ENCODE data around the gene LCMT1.
"Not testable (repeated sequence)": the region's sequence is repeated elsewhere in the genome, so short reads cannot be mapped to it uniquely, and the experiment has no call there.

LCMT1 gene

DNA sequence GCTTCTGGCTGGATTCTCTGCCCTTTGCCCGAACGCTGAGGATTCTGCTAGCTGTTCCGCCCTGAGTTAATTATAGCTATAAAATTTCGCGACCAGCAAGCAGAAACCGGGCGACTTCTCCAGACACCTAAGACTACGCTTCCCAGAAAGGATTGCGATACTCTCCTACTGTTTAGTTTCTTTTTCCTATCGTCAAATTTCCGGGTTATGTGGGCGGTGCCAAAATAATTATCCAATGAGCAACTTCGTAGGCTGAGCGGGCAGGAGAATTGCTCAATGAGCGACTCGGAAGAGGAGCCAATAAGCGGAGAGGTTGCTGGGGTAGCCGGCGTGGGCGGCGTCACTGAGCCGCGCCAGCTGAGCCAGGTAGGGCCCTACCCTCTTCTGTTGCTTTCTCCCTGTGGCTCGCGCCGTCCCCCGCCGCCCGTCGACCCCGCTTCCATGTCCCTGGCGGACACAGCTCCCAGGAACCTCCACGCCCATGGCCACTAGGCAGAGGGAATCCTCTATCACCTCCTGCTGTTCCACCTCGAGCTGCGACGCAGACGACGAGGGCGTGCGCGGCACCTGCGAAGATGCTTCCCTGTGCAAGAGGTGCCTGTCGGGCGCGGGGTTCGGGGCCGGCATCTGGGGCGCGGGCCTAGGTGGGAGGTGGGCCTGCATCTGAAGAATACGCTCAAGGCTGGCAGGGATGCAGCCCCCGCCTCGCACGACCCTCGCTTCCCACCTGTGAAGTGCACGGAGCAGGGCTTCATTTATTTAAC, at the start of gene LCMT1:
LCMT1 (plus strand) TSS at position 340 of the 764 bp plus-strand sequence; CDS start at position 482, 142 bp downstream.
- DNase-seq, result peak; percentile 97

GRCh38 chr16:25063102-25063501, 48.4 kb upstream of the LCMT1 start:
- no peak for DNase-seq

DNA sequence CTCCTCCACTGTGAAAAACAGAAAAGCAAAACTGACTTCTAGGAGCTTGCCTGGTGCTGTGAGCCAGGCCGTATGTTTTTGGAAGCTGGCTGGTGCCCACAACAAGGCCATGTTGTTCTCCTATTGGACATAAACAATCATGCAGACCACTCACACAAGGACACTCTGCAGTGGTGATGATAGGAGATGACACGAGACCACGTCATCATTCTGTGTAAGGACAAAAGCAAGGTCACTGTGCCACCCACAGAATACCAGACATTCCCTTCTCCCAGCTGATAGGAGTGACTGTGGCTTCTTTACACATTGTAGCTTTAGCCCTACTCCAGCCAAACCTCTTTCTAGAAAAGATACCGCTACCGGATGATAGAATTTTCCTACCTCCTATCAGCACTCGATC, 47.7 kb upstream of the LCMT1 start:
- no peak for DNase-seq

DNA sequence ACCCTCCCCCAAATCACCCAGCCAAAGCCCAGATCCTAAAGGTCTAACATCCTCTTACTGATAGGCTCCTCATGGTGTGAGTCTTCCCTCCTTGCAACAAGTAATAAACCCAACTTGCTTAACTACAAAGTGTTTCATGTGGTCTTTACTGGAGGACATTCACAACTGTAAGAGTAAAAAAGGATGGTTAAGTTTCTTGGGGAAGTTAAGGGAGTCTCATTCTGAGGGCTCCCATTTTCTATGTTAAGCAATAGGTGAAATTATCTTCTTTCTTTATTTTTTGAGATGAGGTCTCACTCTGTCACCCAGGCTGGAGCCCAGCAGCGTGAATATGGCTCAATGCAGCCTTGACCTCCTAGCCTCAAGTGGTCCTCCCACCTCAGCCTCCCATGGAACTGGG, 47.3 kb upstream of the LCMT1 start:
- not testable (repeated sequence) for DNase-seq

GRCh38 chr16:25064937-25065336, 46.6 kb upstream of the LCMT1 start:
- no peak for DNase-seq

DNA sequence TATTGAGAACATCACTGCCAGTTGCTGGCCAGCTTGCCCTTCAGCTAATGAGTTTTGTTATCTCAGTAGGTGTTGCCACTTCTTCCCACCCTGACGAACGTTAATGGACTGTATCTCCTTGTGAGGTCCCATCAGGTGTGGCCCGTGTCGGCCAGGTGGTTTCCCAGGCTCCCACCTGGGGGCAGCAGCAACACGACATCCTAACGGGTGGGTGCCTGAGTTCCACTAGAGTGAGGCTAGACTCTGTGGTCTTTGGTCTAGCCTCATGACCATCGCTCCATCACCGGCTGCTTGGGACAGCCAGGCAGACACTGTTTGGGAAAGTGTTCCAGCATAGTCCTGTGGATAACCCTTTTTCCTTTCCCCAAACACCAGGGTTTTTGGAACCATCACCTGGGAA, 45.6 kb upstream of the LCMT1 start:
- DNase-seq, result no peak

- no peak for DNase-seq
Observed at GRCh38 chr16:25066426-25066746, 45.2 kb upstream of the LCMT1 start.

DNA sequence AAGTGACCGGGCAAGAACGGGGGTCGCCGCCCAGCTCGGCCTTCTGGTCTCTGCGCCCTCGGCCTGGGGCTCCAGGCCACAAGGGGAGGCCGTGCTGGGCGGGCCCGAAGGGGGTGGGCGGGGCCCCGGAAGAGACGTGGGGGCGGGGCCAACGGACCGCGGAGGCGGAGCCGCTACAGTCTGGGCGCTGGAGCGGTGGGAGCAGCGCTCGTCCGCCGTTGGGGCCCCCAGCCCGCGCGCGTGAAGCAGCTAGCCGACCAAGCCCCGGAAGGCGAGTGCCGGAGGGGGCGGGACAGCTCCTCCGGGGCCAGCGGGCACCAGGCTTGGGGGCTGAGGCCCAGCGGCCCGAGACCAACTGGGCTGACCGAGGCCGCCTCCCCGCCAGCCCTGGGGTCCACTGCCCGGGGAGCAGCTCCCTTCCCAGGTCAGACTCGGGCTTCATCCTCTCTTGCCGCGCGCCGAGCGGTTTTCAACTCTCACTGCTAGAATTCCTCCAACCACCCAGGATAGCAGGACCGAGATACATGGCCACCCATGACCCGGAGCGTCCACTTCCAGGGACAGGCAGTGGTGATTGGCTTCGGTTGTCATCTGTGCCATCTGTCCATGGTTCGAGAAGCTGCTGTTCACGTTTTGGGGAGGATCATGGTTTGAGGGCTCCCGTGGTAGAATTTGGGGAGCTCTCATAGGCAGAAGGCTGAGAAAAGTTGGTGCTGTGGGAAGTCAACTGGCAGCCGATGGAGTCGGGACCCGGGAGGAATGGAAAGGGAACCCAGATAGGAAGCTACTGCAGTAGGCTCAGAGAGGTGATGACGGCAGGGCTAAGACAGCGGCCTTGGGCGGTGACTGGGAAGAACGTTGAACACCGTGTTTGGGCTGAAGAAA, 44.6 kb upstream of the LCMT1 start:
- DNase-seq, result peak; percentile 78

- no peak for DNase-seq
Observed at GRCh38 chr16:25073854-25074253, 37.7 kb upstream of the LCMT1 start.

- DNase-seq, result no peak
Observed at GRCh38 chr16:25078386-25078978, 33.1 kb upstream of the LCMT1 start.

- no peak for DNase-seq
Observed at GRCh38 chr16:25079637-25080378, 31.7 kb upstream of the LCMT1 start.

- DNase-seq, result no peak
Observed at GRCh38 chr16:25080420-25081131, 31.0 kb upstream of the LCMT1 start.

- no peak for DNase-seq
Observed at GRCh38 chr16:25081702-25082101, 29.8 kb upstream of the LCMT1 start.

DNA sequence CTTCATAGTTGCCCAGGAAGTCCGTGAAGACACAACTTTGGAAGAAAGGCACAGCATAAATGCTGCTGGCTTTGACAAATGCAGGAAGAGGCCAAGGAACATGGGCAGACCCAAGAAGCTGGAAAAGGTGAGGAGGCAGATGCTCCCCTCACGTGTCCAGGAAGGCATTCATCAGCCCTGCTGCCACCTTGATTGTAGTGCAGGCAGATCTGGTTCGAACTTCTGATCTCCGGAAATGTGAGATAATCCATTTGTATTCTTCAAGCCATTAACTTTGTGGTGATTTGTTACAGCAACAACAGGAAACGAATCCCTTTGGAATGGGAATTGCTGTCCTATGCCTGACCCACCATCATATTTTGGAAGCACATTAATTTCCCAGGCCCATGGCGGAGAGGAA, 28.5 kb upstream of the LCMT1 start:
- DNase-seq, result no peak

GRCh38 chr16:25083701-25084100, 27.8 kb upstream of the LCMT1 start:
- DNase-seq, result no peak

DNA sequence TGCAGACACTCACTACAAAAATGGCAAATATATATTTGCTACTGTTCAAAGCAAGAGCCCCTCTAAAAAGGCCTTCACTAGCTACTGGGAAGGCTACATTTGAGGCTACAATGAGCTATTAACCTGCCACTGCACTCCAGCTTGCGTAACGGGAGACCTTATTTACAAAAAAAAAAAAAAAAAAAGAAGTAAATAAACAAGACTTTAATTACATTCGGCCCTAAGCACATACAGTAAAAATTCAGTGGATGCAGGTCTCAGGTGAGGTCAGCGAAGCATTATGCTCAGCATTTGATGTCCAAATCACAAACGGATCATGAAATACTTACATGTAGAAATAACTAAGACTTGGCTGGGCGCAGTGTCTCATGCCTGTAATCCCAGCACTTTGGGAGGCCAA, 26.7 kb upstream of the LCMT1 start:
- no peak for DNase-seq

DNA sequence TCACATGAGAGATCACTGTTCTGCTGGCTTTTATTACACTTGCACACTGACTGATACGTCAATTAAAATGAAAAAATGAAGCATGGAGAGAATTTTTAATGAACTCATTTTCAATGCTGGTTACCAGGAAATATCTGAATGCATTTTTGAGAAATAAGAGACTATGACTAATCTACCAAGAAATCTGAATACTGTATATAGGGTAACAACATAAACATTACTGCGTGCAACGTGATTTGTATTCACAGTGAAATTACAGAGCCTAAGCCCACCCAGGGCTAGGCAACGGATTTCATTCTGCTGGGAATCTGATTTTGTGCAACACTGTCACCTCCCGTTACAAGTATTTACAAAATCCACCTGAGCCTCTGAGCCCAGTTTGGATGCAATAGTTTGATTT, 23.8 kb upstream of the LCMT1 start:
- DNase-seq, result no peak

GRCh38 chr16:25089351-25089750, 22.2 kb upstream of the LCMT1 start:
- no peak for DNase-seq

DNA sequence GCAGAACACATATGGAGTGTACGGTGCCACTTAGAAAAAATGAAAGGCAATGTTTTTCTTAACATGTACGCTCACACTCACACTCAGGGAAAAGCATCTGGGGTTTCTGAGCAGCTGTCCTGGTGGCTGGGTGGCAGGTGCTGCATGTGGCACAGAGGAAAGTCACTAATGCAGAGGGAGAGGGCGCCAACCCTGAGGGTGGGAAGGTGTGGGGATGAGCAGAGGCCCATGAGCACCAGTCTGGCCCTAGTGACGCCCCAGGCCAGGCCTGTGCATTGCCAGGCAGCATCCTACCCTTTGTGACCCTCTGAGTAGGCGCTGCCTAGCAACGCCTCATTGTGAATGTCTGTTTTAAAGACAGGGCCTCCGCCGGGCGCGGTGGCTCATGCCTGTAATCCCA, 19.1 kb upstream of the LCMT1 start:
- no peak for DNase-seq

- DNase-seq, result no peak
Observed at GRCh38 chr16:25093208-25094061, 18.1 kb upstream of the LCMT1 start.

GRCh38 chr16:25094596-25094995, 16.9 kb upstream of the LCMT1 start:
- no peak for DNase-seq

DNA sequence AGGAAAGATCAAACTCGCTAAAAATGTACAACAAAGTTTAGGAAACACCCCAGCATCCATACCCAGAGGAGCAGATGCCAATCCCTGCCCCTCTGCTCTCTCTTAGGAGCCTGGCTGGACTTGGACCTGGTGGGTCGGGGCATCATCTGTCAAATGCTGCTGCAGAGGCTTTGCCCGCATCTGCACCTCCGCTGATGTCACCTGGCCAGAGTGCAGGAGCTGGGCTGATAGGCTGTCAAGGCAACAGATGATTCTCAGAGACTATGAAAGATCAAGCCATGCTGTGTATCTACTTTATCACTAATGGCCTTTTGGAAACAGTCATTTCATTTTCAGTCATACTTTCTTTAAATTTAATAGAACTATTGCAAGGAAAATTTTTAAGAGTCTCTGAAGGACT, 15.9 kb upstream of the LCMT1 start:
- DNase-seq, result no peak
